Non-pigmented ciliary epithelial cell (primary cell): Measurements from ENCODE around the gene MAST3.
"Not testable (repeated sequence)": the region's sequence is repeated elsewhere in the genome, so short reads cannot be mapped to it uniquely, and the experiment has no call there.

Experiments
- DNase-seq: peaks from one replicate; pipeline ENCODE4 v3.0.0-alpha.2; 2010; ENCODE audit warnings: low read depth

The MAST3 gene

DNA sequence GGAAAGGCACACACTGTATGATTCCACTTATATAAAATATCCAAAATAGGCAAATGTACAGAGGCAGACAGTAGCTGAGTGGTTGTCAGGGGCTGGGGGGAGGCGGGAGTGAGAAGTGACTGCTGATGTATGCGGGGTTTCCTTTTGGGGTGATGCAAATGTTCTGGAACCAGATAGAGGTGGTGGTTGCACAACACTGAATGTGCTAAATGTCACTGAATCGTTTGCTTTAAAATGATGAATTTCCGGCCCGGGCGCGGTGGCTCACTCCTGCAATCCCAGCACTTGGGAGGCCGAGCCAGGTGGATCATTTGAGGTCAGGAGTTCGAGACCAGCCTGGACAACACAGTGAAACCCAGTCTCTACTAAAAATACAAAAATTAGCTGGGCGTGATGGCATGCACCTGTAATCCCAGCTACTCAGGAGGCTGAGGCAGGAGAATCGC is 8.5 kb upstream of the MAST3 start:
- not testable (repeated sequence) for DNase-seq

DNA sequence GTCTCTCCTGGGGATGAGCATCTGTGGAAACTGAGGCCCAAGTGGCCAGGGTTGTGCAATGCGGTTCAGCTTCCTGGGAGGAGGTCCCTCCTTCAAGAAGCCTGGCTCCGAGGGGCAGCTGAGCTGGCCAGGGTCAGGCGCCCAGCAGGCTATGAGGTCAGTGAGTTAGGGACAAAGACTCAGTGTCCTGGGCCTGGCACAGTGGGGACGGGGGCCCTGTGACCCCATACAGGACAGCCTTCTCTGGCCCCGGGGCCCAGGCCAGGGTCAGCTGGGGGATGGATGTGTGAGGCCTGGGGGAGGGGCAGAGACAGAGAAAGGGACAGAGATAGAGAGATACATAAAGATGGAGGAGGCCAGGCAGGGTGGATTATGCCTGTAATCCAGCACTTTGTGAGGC is 7.9 kb upstream of the MAST3 start:
- DNase-seq: no peak

DNA sequence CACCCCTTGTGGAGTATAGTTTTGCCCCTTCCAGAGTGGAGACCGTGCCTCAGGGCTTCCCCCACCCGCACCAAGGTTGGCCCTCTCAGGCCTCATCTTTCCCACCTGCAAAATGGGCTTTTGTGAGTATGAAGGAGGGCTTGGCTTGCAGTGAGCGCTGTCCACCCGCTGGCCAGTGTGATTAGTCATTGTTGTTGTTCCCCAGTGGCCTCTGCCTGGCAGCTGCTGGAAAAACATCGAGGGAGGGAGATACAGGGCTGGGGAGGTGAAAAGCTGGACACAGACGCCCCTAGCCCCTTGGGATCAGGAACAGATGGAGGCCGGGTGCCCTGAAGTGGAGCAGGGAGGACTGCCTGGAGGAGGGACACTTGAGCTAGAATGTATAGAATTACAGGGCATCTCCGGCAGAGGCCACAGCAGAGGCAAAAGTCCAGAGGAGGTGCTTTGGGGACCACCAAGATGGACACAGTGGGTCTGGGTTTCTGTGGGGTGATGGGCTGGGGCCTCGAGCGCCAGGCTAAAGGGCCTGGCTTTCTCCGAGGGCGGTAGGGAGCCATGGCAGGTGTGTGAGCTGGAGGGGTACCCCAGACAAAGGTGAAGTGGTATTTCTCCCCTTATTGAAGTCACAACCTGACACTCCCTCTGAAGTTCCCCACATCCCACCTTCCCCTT is 6.9 kb upstream of the MAST3 start:
- no peak for DNase-seq

GRCh38 chr19:18091217-18091608 is 6.4 kb upstream of the MAST3 start:
- no peak for DNase-seq

DNA sequence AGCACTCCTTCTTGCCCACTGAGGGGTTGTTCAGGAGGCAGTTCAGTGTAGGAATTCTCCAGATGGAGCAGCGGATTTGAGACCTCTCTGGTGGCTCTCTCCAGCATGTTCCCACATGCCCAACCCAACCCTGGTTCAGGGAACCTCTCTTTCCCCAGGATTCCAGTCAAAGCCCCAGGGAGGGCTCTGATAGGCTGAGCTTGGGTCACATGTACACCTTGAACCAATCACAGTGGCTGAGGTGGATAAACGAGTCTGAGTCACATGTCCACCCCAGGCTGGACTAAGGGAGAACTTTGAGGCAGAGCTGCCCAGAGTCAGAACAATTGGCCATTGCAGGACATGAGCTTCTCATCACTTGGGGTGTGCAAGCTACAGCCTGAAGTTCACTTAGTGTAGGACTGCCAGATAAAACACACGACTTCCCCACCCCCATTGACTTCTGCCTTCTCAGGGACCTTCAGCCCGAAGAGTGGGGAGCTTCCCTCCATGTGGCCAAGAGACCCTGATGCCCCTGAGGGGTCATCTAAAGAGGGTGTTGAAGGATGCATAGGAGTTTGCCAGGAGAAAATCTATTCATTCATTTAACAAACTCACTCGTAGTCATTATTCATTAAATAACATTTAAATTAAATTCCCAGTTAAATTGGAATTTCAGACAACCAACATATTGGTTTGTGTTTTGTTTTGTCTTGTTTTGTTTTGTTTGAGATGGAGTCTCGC is 4.0 kb upstream of the MAST3 start:
- no peak for DNase-seq

DNA sequence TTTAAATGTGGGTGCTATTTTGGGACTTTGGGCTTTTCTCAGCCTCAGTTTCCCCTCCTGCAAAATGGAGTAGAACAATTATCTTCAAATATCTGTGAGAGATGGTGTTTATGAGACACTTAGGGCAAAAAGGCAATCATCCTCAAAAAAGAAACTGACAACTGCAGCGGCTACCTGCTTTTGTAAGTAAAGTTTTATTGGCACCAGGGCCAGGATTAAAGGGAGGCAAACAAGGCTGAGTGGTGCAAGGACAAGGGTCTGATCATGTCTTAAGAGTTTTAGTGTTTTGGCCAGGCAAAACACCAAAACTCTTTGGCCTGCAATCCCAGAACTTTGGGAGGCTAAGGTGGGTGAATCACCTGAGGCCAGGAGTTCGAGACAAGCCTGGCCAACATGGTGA is 1.3 kb upstream of the MAST3 start:
- no peak for DNase-seq

DNA sequence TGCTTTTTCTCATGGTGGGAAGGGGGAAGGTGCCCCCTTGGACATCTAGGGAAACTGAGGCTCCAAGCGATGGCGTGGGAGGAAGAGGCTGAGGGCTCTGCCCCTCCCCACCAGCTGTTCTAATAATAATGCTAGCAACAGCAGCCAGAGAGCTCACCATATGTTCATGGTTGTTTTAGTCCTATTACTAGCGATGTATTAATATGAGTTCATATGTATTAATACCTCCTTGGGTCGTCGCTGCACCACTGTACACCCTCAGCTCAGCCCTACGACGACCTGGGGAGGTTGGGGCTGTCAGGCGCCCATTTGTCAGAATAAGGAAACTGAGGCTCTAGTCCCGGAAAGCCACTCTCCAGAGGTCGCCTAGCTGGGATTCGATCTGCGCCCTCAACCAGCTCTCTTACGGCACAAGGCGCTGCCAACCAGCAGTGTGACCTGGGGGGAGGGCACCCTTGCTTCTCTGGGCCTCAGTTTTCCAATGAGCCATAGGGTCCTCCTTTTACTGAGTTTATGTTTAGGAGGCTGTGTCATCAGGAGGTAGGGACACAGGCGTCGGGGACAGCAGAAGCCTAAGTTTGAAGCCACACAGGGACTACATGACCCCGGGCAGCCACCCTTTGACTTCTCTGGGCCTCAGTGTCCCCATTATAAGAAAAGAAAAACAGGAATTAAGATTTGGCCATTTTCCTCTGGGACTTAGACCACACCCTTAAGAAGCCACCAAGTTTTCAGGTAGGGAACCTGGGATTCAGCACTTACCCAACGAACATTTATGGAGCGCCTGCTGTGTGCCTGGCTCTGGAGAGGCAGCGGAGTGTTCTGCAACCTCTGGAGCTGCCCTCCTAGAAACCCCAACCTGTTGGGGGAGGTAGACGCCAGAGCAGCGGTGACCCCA is 664 bp downstream of the MAST3 start:
- DNase-seq: no peak

DNA sequence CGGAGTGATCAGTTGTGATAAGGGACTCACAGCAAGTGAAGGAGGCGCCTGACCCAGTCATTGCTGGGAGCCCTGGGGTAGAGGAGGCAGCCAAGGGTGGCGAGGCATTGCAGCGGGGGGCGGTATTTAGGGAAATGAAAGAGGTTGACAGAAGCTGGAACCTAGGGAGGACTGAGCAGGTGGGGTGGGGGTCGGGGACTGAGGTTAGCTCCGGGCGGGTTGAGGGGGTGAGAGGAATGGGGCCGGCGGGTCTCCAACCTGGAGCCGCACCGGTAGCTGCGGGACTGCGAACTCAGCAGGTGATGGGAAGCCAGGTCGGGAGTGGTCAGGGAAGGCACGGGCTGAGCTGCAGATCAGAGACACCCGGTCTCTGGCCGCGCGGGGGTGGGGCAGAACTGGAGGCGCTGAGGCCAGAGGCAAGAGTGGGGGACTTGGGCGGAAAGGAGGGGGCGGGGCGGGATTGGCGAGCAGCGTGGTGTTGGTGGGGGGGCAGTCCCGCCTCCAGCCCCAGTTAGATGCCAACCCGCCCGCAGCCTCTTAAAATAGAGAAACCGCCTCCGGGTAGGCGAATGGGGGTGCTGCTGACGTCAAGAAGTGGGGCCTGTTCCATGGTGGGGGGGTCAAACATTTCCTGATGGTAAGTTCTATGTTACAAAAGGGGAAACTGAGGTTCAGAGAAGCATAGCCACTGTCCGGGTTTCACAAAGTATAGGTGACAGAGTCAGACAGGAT is 1.5 kb downstream of the MAST3 start:
- no peak for DNase-seq

GRCh38 chr19:18099623-18099995 is 2.0 kb downstream of the MAST3 start:
- no peak for DNase-seq

DNA sequence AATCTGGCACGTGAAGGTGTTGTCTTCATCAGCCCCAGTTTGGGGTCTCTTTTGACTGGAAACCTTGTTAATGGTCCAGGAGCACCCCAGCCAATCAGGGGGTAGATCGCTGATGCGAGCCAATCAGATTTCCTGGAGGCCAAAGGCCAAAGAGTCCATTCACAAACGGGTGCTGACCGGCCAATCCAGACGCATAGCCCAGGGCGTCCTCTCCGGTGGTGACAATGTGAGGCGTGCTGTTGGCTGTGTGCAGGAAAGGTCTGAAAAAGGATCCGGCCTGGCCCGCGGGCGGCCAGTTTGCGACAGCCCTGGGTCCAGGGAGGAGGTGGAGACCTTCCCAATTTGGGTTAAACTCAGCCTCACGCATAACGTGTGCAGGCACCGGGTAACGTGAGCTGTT is 3.1 kb downstream of the MAST3 start:
- no peak for DNase-seq

DNA sequence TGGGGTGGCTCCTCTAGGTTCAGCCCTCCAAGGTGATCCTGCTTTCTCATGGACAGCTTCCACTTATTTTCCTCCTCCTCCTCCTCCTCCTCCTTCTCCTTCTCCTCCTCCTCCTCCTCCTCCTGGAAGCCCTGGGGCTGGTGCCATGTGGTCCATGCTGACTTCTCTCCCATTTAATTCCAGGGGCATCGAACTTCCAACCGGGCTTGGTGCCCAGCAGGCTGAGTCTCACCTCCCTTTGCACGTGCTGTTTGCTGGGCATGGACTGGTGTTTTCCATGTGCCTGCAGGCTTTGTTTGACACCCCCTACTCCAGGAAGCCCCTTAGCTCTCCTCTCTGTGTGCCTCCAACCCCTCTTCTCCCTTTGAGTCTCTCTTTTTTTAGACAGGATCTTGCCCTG is 3.7 kb downstream of the MAST3 start:
- no peak for DNase-seq

DNA sequence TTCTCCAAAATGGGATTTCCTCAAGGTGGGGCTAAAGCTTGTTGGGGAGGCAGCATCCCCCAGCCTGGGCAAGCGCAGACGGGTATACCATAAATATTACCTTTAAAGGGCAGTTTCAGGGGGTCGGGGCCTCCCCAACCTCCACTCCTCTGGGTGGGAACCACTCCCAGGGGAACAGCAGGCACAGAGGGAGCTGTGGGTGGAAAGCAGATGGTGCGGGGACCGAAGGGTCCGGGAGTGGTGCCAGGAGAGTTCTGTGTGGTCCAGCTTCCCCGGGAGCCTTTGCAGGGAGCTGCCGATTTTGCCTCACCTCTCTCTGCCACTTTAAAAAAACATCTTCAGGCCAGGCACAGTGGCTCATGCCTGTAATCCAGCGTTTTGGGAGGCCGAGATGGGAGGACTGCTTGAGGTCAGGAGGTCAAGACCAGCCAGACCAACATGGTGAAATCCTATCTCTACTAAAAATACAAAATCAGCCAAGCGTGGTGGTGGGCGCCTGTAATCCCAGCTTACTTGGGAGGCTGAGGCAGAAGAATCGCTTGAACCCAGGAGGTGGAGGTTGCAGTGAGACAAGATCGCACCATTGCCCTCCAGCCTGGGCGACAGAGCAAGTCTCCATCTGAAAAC is 5.5 kb downstream of the MAST3 start:
- DNase-seq: no peak

DNA sequence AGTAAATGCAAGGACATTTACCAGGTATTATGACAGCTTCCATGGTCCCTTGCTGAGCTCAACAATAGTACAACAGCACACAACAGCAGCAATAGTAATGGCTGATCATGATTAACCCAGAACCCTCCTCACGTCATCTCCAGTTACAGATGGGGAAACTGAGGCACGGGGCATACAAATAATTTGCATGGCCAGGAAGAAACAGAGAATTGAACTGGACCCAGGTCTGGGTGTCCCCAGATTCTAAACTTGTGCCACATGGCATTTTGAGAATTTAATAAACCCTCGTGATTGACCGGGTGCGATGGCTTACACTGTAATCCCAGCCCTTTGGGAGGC is 7.2 kb downstream of the MAST3 start:
- DNase-seq: no peak

GRCh38 chr19:18105259-18105658 is 7.7 kb downstream of the MAST3 start:
- not testable (repeated sequence) for DNase-seq

DNA sequence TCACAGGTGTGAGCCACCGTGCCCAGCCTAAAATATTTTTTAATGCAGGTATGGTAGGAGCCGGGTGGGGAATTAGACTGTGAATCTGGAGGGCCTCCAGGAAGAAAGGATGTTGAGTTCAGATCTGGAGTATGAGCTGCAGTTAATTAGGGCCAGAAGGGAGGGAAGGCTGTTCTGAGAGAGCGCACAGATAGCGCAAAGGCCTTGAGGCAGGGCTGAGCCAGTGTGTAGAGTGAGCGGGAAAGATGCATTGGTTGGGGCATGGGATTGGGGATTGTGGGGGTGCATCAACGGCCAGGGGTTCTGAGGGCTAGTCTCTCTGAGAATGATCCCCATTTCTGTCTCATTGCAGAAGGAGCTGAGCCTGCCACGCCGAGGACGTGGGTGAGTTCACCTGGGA is 9.7 kb downstream of the MAST3 start:
- DNase-seq: no peak

DNA sequence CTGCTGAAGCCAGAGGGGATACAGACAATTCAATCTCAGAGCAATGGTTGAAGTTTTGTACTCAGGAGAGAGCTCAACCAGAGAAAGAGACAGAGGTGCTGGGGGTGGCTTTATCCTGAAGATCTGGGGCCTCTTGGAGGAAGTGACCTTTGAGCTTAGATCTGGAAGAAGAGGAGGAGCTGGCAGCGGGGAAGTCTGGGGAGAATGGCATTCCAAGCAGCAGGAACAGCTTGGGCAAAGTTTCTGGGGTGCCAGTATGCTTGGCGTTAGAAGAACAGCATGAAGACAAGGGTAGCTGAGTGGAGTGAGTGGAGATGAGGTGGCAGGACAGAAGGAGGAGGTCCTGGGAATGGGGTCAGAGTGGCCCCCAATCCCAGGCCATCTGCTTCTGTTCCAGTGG is 11.3 kb downstream of the MAST3 start:
- no peak for DNase-seq

DNA sequence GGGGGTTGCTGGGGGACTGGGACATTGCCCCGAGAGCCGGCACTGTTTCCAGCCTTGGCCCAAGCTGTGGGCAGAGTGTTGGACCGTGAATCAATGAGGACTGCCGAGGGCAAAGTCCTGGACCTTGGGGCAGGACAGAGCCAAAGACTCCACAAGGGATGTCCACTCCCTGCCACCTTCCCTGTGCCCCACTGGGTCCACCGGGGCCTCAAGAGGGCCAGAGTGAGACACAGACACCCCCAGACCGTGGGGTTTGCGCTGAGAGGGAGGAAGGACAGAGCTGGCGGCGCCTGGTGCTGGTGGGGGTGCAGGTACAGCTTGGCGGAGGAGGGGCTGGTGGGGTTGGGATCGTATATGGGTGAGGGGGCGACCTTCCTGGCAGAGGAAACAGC is 11.8 kb downstream of the MAST3 start:
- DNase-seq: no peak

DNA sequence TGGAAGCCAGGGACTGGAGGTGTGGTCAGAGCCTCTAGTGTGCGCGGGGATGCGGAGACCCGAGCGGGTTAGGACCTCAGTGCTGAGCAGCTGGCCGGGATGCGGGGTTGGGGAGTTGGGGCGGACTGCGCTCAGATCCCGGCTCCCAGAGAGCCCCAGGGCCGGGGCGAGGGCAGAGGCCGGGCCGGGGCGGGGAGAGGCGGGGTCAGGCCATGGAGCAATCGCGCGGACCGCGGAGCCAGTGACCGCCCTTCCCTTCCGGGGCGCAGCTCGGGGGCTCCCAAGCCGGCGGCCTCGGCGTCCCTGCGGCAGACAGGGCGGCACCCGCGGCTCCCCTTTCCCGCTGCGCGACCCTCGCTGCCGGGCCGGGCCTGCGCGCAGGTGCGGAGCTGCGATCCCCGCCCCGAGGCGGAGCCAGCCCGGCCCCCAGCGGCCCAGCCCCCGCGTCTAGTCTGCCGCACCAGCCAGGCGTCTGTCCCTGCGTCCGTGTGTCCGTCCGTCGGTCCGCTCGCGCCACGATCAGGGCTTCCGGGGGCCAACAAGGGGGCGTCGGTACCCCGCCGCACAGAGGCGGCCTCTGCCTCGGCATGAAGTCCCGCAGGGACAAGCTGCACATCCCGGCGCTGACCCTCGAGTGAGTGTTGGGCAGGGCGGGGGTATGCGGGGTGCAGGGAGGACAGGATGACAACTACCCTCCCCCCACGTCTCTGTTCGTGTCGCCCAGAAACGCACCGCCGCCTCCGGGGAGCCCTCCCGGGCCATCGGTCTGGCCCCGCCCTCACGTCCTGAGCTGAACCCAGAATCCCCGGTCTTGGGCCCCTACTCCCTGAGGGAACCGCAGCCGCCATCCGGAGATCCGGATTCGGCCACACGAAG is 12.4 kb downstream of the MAST3 start:
- DNase-seq: no peak

GRCh38 chr19:18110609-18111232 is 13.1 kb downstream of the MAST3 start:
- DNase-seq: no peak

- no peak for DNase-seq
Measured at GRCh38 chr19:18112989-18113478, 15.5 kb downstream of the MAST3 start.
